B cell (primary cell): ENCODE results near the gene ZSCAN2. TPM values are rescaled to one million over a fixed set of nuclear protein-coding genes. Genes with fewer than 3 reads are reported as not detected.

Source experiments
- ATAC-seq: fragments of 200-7000 bp; cut with Tn5 transposase; one replicate; pipeline ENCODE4 v1.10.0; 2021; ENCODE audit warnings: low read depth, mild to moderate bottlenecking, moderate number of reproducible peaks, moderate library complexity
- CTCF ChIA-PET: fragments of 350-600 bp; sonication (Branson Sonifier 250); formaldehyde crosslinking; loops from one replicate; lab custom pipeline; 2021; ENCODE audit warnings: antibody characterized with exemption, inconsistent platforms; lab: Charles Lee
- POLR2A ChIA-PET: fragments of 350-600 bp; sonication (Branson Sonifier 250); formaldehyde crosslinking; loops from one replicate; lab custom pipeline; 2021; ENCODE audit warnings: antibody characterized with exemption; lab: Charles Lee
- DNase-seq: peaks from one replicate; pipeline ENCODE4 v3.0.0; 2013
- H2AFZ ChIP-seq: 2 replicates; pipeline ENCODE4 v1.6.1; 2012; ENCODE audit warnings: mild to moderate bottlenecking, low read depth, low read length; ENCODE audit not compliant: insufficient read depth, poor library complexity, severe bottlenecking
- H3K27ac ChIP-seq, 2 donors: 1 replicate in 1 of 2; 2 replicates in 1 of 2; pipeline ENCODE4 v1.5.1; 2012 to 2013; ENCODE audit warnings: low read length in 2 of 2, mild to moderate bottlenecking in 2 of 2, moderate library complexity in 1 of 2
- H3K27me3 ChIP-seq, 4 experiments: fragments of 200-600 bp in 1 of 4; sonication (generic) in 1 of 4; replicated peaks in 1 of 4; 1 replicate in 2 of 4; 2 replicates in 2 of 4; pipeline versions ENCODE4 v1.6.1 to v1.7.0; 2013 to 2016; ENCODE audit warnings: low read length in 3 of 4, mild to moderate bottlenecking in 2 of 4, mixed read lengths in 1 of 4, moderate library complexity in 1 of 4; ENCODE audit not compliant: insufficient read depth in 4 of 4, control insufficient read depth in 3 of 4; ENCODE audit errors: control extremely low read depth in 1 of 4
- H3K36me3 ChIP-seq, 2 experiments: replicated peaks in 1 of 2; 1 replicate in 1 of 2; 2 replicates in 1 of 2; pipeline versions ENCODE4 v1.6.1 to v1.7.1; 2013; ENCODE audit warnings: low read length in 1 of 2; ENCODE audit not compliant: insufficient read depth in 2 of 2, control insufficient read depth in 1 of 2; ENCODE audit errors: control extremely low read depth in 1 of 2, extremely low read depth in 1 of 2
- H3K4me1 ChIP-seq, 2 donors: fragments of 200-600 bp in 1 of 2; sonication (generic) in 1 of 2; 1 replicate in 1 of 2; 2 replicates in 1 of 2; pipeline versions ENCODE4 v1.5.1 to v1.6.1; 2013 to 2017; ENCODE audit warnings: low read length in 2 of 2; ENCODE audit not compliant: control insufficient read depth in 2 of 2, insufficient read depth in 2 of 2
- H3K4me2 ChIP-seq: replicated peaks from 2 replicates; pipeline ENCODE3; 2012; ENCODE audit warnings: mild to moderate bottlenecking, low read depth, low read length; ENCODE audit not compliant: poor library complexity, severe bottlenecking
- H3K4me3 ChIP-seq, 5 experiments: fragments of 200-600 bp in 1 of 5; sonication (generic) in 1 of 5; 1 replicate in 3 of 5; 2 replicates in 2 of 5; pipeline versions ENCODE4 v1.5.1 to v1.7.0; 2011 to 2016; ENCODE audit warnings: low read length in 4 of 5, mild to moderate bottlenecking in 4 of 5, low read depth in 2 of 5, control low read depth in 1 of 5, moderate library complexity in 1 of 5; ENCODE audit not compliant: insufficient read depth in 1 of 5; ENCODE audit errors: control extremely low read depth in 1 of 5, extremely low read depth in 1 of 5
- H3K79me2 ChIP-seq: fragments of 200-600 bp; sonication (generic); one replicate; pipeline ENCODE4 v1.6.0; 2016; ENCODE audit warnings: low read length; ENCODE audit not compliant: control insufficient read depth, insufficient read depth
- H3K9ac ChIP-seq: fragments of 200-600 bp; sonication (generic); 2 replicates; pipeline ENCODE4 v1.6.1; 2017; ENCODE audit warnings: mild to moderate bottlenecking, low read length, moderate library complexity
- H3K9me3 ChIP-seq, 3 donors: one replicate each; pipeline versions ENCODE4 v1.6.1 to v1.7.1; 2013; ENCODE audit warnings: low read length in 2 of 3; ENCODE audit not compliant: control insufficient read depth in 2 of 3, insufficient read depth in 1 of 3; ENCODE audit errors: control extremely low read depth in 1 of 3
- H4K20me1 ChIP-seq: 2 replicates; pipeline ENCODE4 v1.6.0; 2012; ENCODE audit warnings: mild to moderate bottlenecking, low read length; ENCODE audit not compliant: insufficient read depth, control insufficient read depth, poor library complexity, severe bottlenecking
- H3K27ac Mint-ChIP-seq: one replicate; pipeline ENCODE4 v1.8.0; 2021; ENCODE audit warnings: mixed read lengths
- H3K27me3 Mint-ChIP-seq: one replicate; pipeline ENCODE4 v1.8.0; 2021; ENCODE audit warnings: mixed read lengths
- H3K4me1 Mint-ChIP-seq: one replicate; pipeline ENCODE4 v1.8.0; 2021; ENCODE audit warnings: mixed read lengths
- H3K4me3 Mint-ChIP-seq: one replicate; pipeline ENCODE4 v1.8.0; 2021; ENCODE audit warnings: mixed read lengths
- H3K9me3 Mint-ChIP-seq: one replicate; pipeline ENCODE4 v1.8.0; 2022; ENCODE audit warnings: mixed read lengths; ENCODE audit not compliant: insufficient read depth
- EZH2 ChIP-seq: IDR thresholded peaks from 2 replicates; pipeline ENCODE4 v1.6.1; 2012; ENCODE audit warnings: borderline replicate concordance, low read depth, mild to moderate bottlenecking, moderate library complexity, low read length; ENCODE audit not compliant: insufficient read depth, poor library complexity, severe bottlenecking
- WGBS: methylation state at CpG from one replicate; pipeline ENCODE4 v1.1.5; 2013; ENCODE audit warnings: missing lambda C conversion rate; ENCODE audit not compliant: insufficient coverage; 5-methylcytosine and 5-hydroxymethylcytosine counted together
- intact Hi-C: fragments of 100-400 bp; cut with micrococcal nuclease; formaldehyde crosslinking; loops from one replicate; pipeline ENCODE4 v1.10.0; 2022
- polyA plus RNA-seq: library from polyadenylated mRNA; depleted of rRNA; stranded (reverse); fragments of >200 nt; gene quantifications from 2 replicates; pipeline ENCODE4 v1.2.3, GENCODE V29; 2012
- total RNA-seq, 2 donors: library from RNA; stranded (reverse); fragments of 120-200 nt in 1 of 2; gene quantifications; 1 replicate in 1 of 2; 2 replicates in 1 of 2; pipeline versions ENCODE4 v1.2.3 to v1.2.4, GENCODE V29; 2013 to 2022
- TF ChIP-seq, protein P1 (sequence below): fragments of 200-600 bp; IDR thresholded peaks from one replicate; pipeline ENCODE4 v1.8.0; 2022; ENCODE audit warnings: antibody characterized with exemption, mild to moderate bottlenecking

The ZSCAN2 gene
- total and polyA plus RNA-seq, 2 donors (not counting 1 experiment from before 2014, with no cell fraction given), result 9.9 to 18.6 TPM

DNA sequence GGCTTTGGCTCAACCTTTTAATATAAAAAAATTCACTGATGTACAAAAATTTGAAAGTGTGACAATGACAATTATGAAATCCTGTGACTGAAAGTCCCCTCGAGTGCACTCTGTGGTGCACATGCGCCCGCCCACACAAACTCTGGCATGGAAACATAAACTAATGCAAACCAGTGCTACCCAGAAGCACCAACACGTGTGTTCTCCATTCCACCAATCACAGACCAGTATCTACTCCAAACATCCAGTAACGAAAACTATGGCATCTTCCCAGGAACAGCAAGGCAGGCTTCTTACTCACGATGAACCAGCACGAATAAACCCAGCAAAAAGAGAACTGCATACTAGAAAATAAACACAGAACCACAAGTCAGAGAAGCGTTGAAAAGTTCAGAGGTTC is 68.9 kb downstream of the ZSCAN2 start:
- H3K9ac ChIP-seq, result no peak overlapping the region
- peaks cover 2% of the 10 kb centered on the region for H4K20me1 ChIP-seq
- peaks cover 0 to 52% of the 10 kb centered on the region in 2 experiments for H3K36me3 ChIP-seq
- H3K4me2 ChIP-seq, result no peak overlapping the region
- H3K4me3 ChIP-seq, result no peak overlapping the region
- H3K4me3 Mint-ChIP-seq, result no peak overlapping the region
- ChIA-PET POLR2A (no interaction called here), CTCF (interaction anchor here (0.9 to 1.0 kb wide), 2 partner anchors 13 to 14 kb away, joined by 3 to 4 read pairs; no protein-coding TSS in a partner anchor)
- H3K27ac Mint-ChIP-seq, result peak overlapping the region; percentile 4
- intact Hi-C loops, result no loop called here
- H3K27me3 Mint-ChIP-seq, result no peaks in the 10 kb centered on the region
- ATAC-seq, result no peak
- no peaks in the 10 kb centered on the region for H3K9me3 ChIP-seq
- WGBS, result 90% methylated on average over 5 of the region's 8 CpGs
- no peak overlapping the region for H3K27ac ChIP-seq
- H3K4me1 ChIP-seq, result no peaks in the 10 kb centered on the region
- H3K9me3 Mint-ChIP-seq, result no peaks in the 10 kb centered on the region
- no peak for DNase-seq
- H3K79me2 ChIP-seq, result no peaks in the 10 kb centered on the region
- no peaks in the 10 kb centered on the region for H3K27me3 ChIP-seq
- no peak for TF ChIP-seq EZH2
- TF ChIP-seq, protein P1, sequence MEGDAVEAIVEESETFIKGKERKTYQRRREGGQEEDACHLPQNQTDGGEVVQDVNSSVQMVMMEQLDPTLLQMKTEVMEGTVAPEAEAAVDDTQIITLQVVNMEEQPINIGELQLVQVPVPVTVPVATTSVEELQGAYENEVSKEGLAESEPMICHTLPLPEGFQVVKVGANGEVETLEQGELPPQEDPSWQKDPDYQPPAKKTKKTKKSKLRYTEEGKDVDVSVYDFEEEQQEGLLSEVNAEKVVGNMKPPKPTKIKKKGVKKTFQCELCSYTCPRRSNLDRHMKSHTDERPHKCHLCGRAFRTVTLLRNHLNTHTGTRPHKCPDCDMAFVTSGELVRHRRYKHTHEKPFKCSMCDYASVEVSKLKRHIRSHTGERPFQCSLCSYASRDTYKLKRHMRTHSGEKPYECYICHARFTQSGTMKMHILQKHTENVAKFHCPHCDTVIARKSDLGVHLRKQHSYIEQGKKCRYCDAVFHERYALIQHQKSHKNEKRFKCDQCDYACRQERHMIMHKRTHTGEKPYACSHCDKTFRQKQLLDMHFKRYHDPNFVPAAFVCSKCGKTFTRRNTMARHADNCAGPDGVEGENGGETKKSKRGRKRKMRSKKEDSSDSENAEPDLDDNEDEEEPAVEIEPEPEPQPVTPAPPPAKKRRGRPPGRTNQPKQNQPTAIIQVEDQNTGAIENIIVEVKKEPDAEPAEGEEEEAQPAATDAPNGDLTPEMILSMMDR, result no peak
- H3K4me1 Mint-ChIP-seq, result no peaks in the 10 kb centered on the region
- no peak overlapping the region for H2AFZ ChIP-seq

DNA sequence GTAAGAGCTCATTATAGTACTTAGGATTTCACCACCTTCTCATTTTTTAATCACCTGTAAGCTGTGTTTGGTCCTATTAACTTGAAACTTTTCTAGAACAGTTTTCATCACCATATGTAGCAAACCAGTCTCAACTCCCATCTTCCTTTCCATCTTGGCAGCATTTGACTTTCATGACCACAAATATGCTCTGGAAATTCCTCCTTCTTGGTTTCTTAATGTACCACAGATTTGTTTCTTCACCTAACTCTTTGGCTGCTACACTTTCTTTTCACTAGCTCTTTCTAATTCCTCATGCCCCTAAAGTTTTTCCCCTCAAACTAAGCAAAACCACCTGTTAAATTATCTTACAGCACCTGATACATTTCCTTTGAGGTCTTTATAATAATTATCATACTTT is 70.4 kb downstream of the ZSCAN2 start:
- Histone ChIP-seq H3K36me3 (peaks cover 0 to 56% of the 10 kb centered on the region in 2 experiments), H4K20me1 (peaks cover 9% of the 10 kb centered on the region), H3K9me3 (no peaks in the 10 kb centered on the region), H3K4me2 (no peak overlapping the region), H3K27me3 (no peaks in the 10 kb centered on the region), H2AFZ (no peak overlapping the region), H3K27ac (no peak overlapping the region), H3K4me1 (no peaks in the 10 kb centered on the region), H3K9ac (no peak overlapping the region), H3K79me2 (no peaks in the 10 kb centered on the region), H3K4me3 (no peak overlapping the region)
- Mint-ChIP-seq H3K27ac (peak overlapping the region; percentile 22), H3K4me3 (no peak overlapping the region), H3K4me1 (no peaks in the 10 kb centered on the region), H3K27me3 (no peaks in the 10 kb centered on the region), H3K9me3 (no peaks in the 10 kb centered on the region)
- DNase-seq, result no peak
- no peak for ATAC-seq
- TF ChIP-seq, protein P1, result no peak
- no peak for TF ChIP-seq EZH2
- intact Hi-C loops, result no loop called here
- POLR2A ChIA-PET, result no interaction called here
- CTCF ChIA-PET, result interaction anchor here (0.5 to 0.8 kb wide), 2 partner anchors 13 to 64 kb away, joined by 3 read pairs; partner anchors contain the start of gene NMB

Other genes with a start within 250 kb of the ZSCAN2 start
- gene WDR73, start 53.3 kb downstream of the ZSCAN2 start, total RNA-seq, result 42.7 and 43.4 TPM in 2 replicates
- gene WDR73, start 53.3 kb downstream of the ZSCAN2 start, polyA plus RNA-seq, result 20.4 and 21.0 TPM in 2 replicates
- gene NMB, start 57.2 kb downstream of the ZSCAN2 start, total RNA-seq, result 3.0 and 5.0 TPM in 2 replicates
- gene NMB, start 57.2 kb downstream of the ZSCAN2 start, polyA plus RNA-seq, result 1.4 and 2.3 TPM in 2 replicates
- 69.8 and 78.0 TPM in 2 replicates for gene SEC11A, start 115.1 kb downstream of the ZSCAN2 start, total RNA-seq
- gene SEC11A, start 115.1 kb downstream of the ZSCAN2 start, polyA plus RNA-seq, result 23.1 and 43.6 TPM in 2 replicates
- gene ZNF592, start 147.6 kb downstream of the ZSCAN2 start, total RNA-seq, result 59.5 and 64.4 TPM in 2 replicates
- 35.8 and 37.4 TPM in 2 replicates for gene ZNF592, start 147.6 kb downstream of the ZSCAN2 start, polyA plus RNA-seq
- 0.15 and 0.24 TPM in 2 replicates for gene ALPK3, start 216.3 kb downstream of the ZSCAN2 start, total RNA-seq
- gene ALPK3, start 216.3 kb downstream of the ZSCAN2 start, polyA plus RNA-seq, result 0.04 and 0.07 TPM in 2 replicates